DND-41 (cell line): Measurements from ENCODE around the gene SMAD6.

Source experiments
- CTCF ChIP-seq: IDR thresholded peaks from 2 replicates; pipeline ENCODE4 v1.5.1; 2012; ENCODE audit warnings: borderline replicate concordance, low read length, moderate library complexity, mild to moderate bottlenecking; ENCODE audit not compliant: poor library complexity, severe bottlenecking; ENCODE audit errors: extremely low read depth
- EZH2 ChIP-seq: IDR thresholded peaks from 3 replicates; pipeline ENCODE4 v1.6.1; 2012; ENCODE audit warnings: borderline replicate concordance, low read depth, mild to moderate bottlenecking, moderate library complexity, low read length, inconsistent platforms; ENCODE audit not compliant: severe bottlenecking

- TF ChIP-seq CTCF: no peak
- peak; percentile 89 for TF ChIP-seq EZH2
Observed at GRCh38 chr15:66702787-66703539, 927 bp downstream of the SMAD6 start.
